Tibial nerve (tissue), 4 donors: Measurements from ENCODE around the gene SAG.

Source experiments
- CTCF ChIP-seq, 5 experiments: fragments of 200-600 bp in 3 of 5; fragments of 450-650 bp in 2 of 5; sonication (generic) in 3 of 5; IDR thresholded peaks; one replicate each; pipeline ENCODE4 v1.5.1; 2016 to 2019; ENCODE audit warnings: antibody characterized with exemption in 5 of 5, mild to moderate bottlenecking in 3 of 5, moderate library complexity in 2 of 5
- EP300 ChIP-seq, 2 donors: sonication (generic); formaldehyde crosslinking; IDR thresholded peaks; one replicate each; pipeline ENCODE4 v1.6.1; 2017; ENCODE audit warnings: antibody characterized with exemption in 2 of 2, mild to moderate bottlenecking in 1 of 2
- POLR2A ChIP-seq, 2 donors: fragments of 450-650 bp; IDR thresholded peaks; one replicate each; pipeline ENCODE4 v1.6.1; 2017; ENCODE audit warnings: antibody characterized with exemption in 2 of 2, mild to moderate bottlenecking in 2 of 2, moderate library complexity in 2 of 2

DNA sequence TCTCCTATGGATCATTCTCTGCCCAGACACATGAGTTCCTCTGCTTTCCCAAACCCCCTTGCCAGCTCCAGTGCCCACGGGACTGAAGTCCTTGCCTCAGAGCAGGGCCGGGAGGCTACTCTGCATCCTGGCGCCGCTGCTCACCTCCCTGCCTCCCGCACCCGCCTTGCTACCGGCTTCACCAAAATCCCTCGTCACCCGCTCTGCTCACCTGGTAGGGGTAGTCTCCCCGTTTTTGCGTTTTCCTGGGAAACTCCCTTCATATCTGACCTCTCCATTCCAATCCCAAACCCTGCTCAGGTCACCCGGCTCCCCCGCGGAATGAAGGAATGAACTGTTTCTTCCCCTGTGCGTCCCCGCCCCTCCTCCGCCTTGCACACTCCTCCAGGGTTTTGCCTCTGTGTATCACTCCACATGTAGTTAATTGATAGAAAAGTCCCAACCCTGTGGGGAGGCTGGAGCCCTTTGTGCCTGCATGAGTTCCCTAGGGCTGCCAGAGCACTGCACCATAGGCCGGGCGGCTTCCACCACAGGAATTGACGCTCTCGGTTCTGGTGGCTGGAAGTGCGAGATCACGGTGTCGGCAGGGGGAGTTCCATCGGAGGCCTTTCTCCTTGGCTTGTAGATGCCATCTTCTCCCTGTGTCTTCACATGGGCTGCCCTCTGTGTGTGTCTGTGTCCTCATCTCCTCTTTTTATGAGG is 44.7 kb downstream of the SAG start:
- no peak for TF ChIP-seq CTCF (IDR thresholded peaks at IDR 0.05)
- TF ChIP-seq POLR2A (IDR thresholded peaks at IDR 0.05), result no peak
- no peak for TF ChIP-seq EP300 (IDR thresholded peaks at IDR 0.05)
